ENCODE results near the gene PRR30.

Gene PRR30

GRCh38 chr2:27139310-27139709 is at the start of gene PRR30:
Gene PRR30 (minus strand): TSS chr2:27139410. CDS start chr2:27138329, 1,081 bp downstream.
- no peak for DNase-seq (ENCODE audit: low spot score)
- no peak for TF ChIP-seq CTCF (IDR thresholded peaks at IDR 0.05; ENCODE audit: extremely low read depth, missing control alignments)

GRCh38 chr2:27186613-27187345 is 47.6 kb upstream of the PRR30 start:
- no peak for TF ChIP-seq CTCF (IDR thresholded peaks at IDR 0.05; ENCODE audit: extremely low read depth, missing control alignments)
- DNase-seq (ENCODE audit: low spot score): no peak

DNA sequence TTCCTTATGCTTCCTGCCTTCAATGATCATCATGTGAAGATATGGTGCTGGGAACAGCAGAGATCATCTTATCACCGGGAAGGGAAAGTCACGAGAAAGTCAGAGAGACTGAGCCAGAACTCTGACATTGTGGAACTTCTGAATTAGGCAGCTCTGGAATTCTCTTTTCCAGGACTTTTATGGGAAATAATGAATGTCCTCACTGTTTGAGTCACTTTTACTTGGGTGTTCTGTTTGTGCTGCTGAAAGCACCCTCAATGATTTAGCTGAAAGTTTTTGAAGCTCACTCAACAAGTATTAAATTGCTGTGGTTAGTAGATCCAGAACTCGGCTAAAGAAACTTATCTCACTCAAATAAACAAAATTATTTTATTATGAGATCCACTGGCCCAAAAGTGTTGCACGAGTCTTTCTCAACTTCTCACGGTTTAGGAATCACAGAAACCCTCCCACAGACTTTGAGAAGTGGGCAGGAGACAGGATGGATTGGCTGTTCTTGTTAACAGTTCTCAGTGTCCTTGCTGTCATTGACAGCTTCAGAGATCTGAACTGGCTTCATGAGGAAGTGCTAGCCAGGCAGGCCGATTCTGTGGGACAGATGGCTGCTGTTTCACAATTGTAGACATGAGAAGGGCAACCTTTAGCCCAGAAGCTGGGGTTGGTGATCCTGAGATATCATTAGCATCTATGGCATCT is 46.3 kb upstream of the PRR30 start:
- TF ChIP-seq CTCF (IDR thresholded peaks at IDR 0.05; ENCODE audit: extremely low read depth, missing control alignments): no peak
- no peak for DNase-seq (ENCODE audit: low spot score)

GRCh38 chr2:27184115-27184514 is 44.9 kb upstream of the PRR30 start:
- no peak for TF ChIP-seq CTCF (IDR thresholded peaks at IDR 0.05; ENCODE audit: extremely low read depth, missing control alignments)
- DNase-seq (ENCODE audit: low spot score): no peak

DNA sequence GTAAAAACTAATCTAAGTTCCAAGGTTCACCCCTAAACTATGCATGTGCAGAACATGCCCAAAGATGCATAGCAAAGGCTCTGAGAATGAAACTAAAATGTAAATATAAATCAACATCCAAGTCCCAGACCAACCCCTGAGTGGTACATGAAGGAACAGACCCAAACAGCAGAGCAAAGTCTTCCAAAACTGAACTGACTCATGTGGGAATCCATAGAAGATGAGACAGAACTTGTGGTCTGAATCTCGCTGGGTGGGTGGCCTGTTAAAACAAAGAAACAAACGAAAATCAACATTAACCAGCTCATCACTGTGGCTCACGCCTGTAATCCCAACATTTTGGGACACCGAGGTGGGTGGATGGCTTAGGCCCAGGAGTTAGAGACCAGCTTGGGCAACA is 43.1 kb upstream of the PRR30 start:
- DNase-seq (ENCODE audit: low spot score): no peak
- no peak for TF ChIP-seq CTCF (IDR thresholded peaks at IDR 0.05; ENCODE audit: extremely low read depth, missing control alignments)

- no peak for TF ChIP-seq CTCF (IDR thresholded peaks at IDR 0.05; ENCODE audit: extremely low read depth, missing control alignments)
- no peak for DNase-seq (ENCODE audit: low spot score)
Measured at GRCh38 chr2:27179344-27180000, 40.3 kb upstream of the PRR30 start.

DNA sequence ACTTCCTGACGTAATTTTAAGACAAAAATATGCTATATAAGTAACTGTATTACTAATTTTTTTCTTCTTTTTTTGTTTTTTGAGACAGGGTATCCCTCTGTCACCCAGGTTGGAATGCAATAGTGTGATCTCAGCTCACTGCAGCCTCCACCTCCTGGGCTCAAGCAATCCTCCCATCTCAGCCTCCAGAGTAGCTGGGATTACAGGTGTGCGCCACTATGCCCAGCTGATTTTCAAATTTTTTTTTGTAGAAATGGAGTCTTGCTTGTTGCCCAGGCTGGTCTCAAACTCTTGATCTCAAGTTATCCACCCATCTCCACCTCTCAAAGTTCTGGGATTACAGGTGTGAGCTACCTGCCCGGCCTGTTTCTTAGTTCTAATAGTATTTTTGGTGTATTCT is 39.3 kb upstream of the PRR30 start:
- no peak for TF ChIP-seq CTCF (IDR thresholded peaks at IDR 0.05; ENCODE audit: extremely low read depth, missing control alignments)
- DNase-seq (ENCODE audit: low spot score): no peak
